MM.1S (cell line): Measurements from ENCODE around the gene PRR35.

Experiments
- EZH2 ChIP-seq: fragments of 300-600 bp; sonication (generic); optimal IDR thresholded peaks from 2 replicates; pipeline ENCODE3; 2017; ENCODE audit warnings: low read depth, mild to moderate bottlenecking, antibody characterized with exemption, low read length, mixed read lengths
- EZH2phosphoT487 ChIP-seq: fragments of 300-600 bp; sonication (generic); IDR thresholded peaks from 2 replicates; pipeline ENCODE4 v1.6.1; 2018; ENCODE audit warnings: antibody characterized with exemption, low read length

GRCh38 chr16:537415-538335, 22.5 kb upstream of the PRR35 start:
- TF ChIP-seq EZH2 = no peak
- no peak for TF ChIP-seq EZH2phosphoT487
